K562 (cell line): Measurements from ENCODE around the gene CCDC136. TPM values are rescaled to one million over a fixed set of nuclear protein-coding genes. Genes with fewer than 3 reads are reported as not detected.

Source experiments
- CBX2 ChIP-seq: fragments of 200-600 bp; sonication (generic); IDR thresholded peaks from one replicate; pipeline ENCODE4 v1.6.1; 2012; ENCODE audit warnings: mild to moderate bottlenecking, low read length, inconsistent platforms; ENCODE audit not compliant: insufficient read depth, poor library complexity, severe bottlenecking
- CHD4 ChIP-seq: fragments of 200-600 bp; sonication (generic); IDR thresholded peaks from 3 replicates; pipeline ENCODE4 v1.6.1; 2012; ENCODE audit warnings: low read depth, mild to moderate bottlenecking, mixed read lengths, low read length, inconsistent platforms; ENCODE audit not compliant: insufficient read depth, insufficient replicate concordance, poor library complexity, severe bottlenecking
- E2F3 ChIP-seq: fragments of 250-450 bp; sonication (Bioruptor Pico); IDR thresholded peaks from 2 replicates; pipeline ENCODE4 v1.4.0; 2020; ENCODE audit warnings: mild to moderate bottlenecking
- ELF2 ChIP-seq: fragments of 250-450 bp; sonication (Bioruptor Pico); IDR thresholded peaks from 2 replicates; pipeline ENCODE4 v1.5.0; 2021; ENCODE audit warnings: mild to moderate bottlenecking
- FOXP1 ChIP-seq: sonication (generic); formaldehyde crosslinking; IDR thresholded peaks from 2 replicates; pipeline ENCODE4 v1.8.0; 2022; ENCODE audit warnings: mild to moderate bottlenecking, missing genetic modification reagents
- KLF1 ChIP-seq: fragments of 450-650 bp; IDR thresholded peaks from 2 replicates; pipeline ENCODE4 v1.6.1; 2016; ENCODE audit warnings: missing genetic modification characterization, missing compliant biosample characterization
- POLR2G ChIP-seq: fragments of 200-400 bp; formaldehyde crosslinking; IDR thresholded peaks from 2 replicates; pipeline ENCODE4 v1.6.1; 2017; ENCODE audit warnings: low read depth, mild to moderate bottlenecking, antibody characterized with exemption, low read length, moderate library complexity
- POLR3G ChIP-seq: IDR thresholded peaks from 2 replicates; pipeline ENCODE4 v1.6.1; 2011; ENCODE audit not compliant: insufficient read length, insufficient replicate concordance; ENCODE audit errors: extremely low read depth
- SIN3A ChIP-seq, 2 experiments: fragments of 150-350 bp in 1 of 2; IDR thresholded peaks; 2 replicates each; pipeline ENCODE4 v1.6.1; 2011 to 2016; ENCODE audit warnings: borderline replicate concordance in 2 of 2, low read depth in 2 of 2, low read length in 2 of 2, mild to moderate bottlenecking in 2 of 2, moderate library complexity in 2 of 2; ENCODE audit not compliant: control insufficient read depth in 1 of 2
- SUPT5H ChIP-seq: fragments of 450-650 bp; IDR thresholded peaks from 2 replicates; pipeline ENCODE4 v1.6.1; 2016
- ZFP36 ChIP-seq: fragments of 150-350 bp; IDR thresholded peaks from 2 replicates; pipeline ENCODE4 v1.6.1; 2018; ENCODE audit warnings: low read length, low read depth; ENCODE audit not compliant: partially characterized antibody
- ZNF212 ChIP-seq: fragments of 450-650 bp; formaldehyde crosslinking; IDR thresholded peaks from 2 replicates; pipeline ENCODE4 v1.4.0; 2020; ENCODE audit warnings: mild to moderate bottlenecking
- ZNF57 ChIP-seq: fragments of 450-650 bp; formaldehyde crosslinking; IDR thresholded peaks from 2 replicates; pipeline ENCODE4 v1.4.0; 2020; ENCODE audit warnings: mild to moderate bottlenecking, moderate library complexity
- polyA plus RNA-seq, 8 experiments: library from polyadenylated mRNA; depleted of rRNA in 4 of 8; stranded (reverse) in 5 of 8; unstranded in 3 of 8; fragments of >200 nt; fragmentation: Nextera tagmentation in 2 of 8; fragmentation: Illumina TruSeq in 1 of 8; extraction: Ambion mirVana in 2 of 8; extraction: Trizol in 1 of 8; gene quantifications; 2 replicates each; pipeline versions ENCODE4 v1.2.1 to v1.2.3, GENCODE V29; 2011 to 2014; ENCODE audit warnings: inconsistent platforms in 1 of 8, missing spikeins in 1 of 8
- total RNA-seq, 7 experiments: library from RNA; depleted of rRNA in 6 of 7; stranded (reverse); fragments of >200 nt in 6 of 7; fragmentation: Illumina TruSeq in 2 of 7; extraction: Trizol in 2 of 7; gene quantifications; 2 replicates each; pipeline versions ENCODE4 v1.2.1 to v1.2.3, GENCODE V29; 2011 to 2021; ENCODE audit warnings: low replicate concordance in 1 of 7
- TF ChIP-seq, protein P1 (sequence below): fragments of 450-650 bp; formaldehyde crosslinking; IDR thresholded peaks from 2 replicates; pipeline ENCODE4 v1.4.0; 2020; ENCODE audit warnings: mild to moderate bottlenecking, moderate library complexity
- TF ChIP-seq, protein P2 (sequence below), 2 experiments: fragments of 450-650 bp; IDR thresholded peaks; 2 replicates each; pipeline ENCODE4 v1.6.1; 2018; ENCODE audit warnings: mild to moderate bottlenecking in 2 of 2, low read depth in 1 of 2; ENCODE audit not compliant: partially characterized antibody in 2 of 2
- TF ChIP-seq, protein P3 (sequence below): fragments of 250-450 bp; sonication (Bioruptor Pico); IDR thresholded peaks from 2 replicates; pipeline ENCODE4 v1.4.0; 2020; ENCODE audit warnings: mild to moderate bottlenecking, moderate library complexity, borderline replicate concordance

The CCDC136 gene
- total and polyA plus RNA-seq, 9 of the 15 experiments (the other 6 are each of a cell fraction or from before 2014, with no cell fraction given), result 2.4 to 40.8 (median 26.5) TPM

DNA sequence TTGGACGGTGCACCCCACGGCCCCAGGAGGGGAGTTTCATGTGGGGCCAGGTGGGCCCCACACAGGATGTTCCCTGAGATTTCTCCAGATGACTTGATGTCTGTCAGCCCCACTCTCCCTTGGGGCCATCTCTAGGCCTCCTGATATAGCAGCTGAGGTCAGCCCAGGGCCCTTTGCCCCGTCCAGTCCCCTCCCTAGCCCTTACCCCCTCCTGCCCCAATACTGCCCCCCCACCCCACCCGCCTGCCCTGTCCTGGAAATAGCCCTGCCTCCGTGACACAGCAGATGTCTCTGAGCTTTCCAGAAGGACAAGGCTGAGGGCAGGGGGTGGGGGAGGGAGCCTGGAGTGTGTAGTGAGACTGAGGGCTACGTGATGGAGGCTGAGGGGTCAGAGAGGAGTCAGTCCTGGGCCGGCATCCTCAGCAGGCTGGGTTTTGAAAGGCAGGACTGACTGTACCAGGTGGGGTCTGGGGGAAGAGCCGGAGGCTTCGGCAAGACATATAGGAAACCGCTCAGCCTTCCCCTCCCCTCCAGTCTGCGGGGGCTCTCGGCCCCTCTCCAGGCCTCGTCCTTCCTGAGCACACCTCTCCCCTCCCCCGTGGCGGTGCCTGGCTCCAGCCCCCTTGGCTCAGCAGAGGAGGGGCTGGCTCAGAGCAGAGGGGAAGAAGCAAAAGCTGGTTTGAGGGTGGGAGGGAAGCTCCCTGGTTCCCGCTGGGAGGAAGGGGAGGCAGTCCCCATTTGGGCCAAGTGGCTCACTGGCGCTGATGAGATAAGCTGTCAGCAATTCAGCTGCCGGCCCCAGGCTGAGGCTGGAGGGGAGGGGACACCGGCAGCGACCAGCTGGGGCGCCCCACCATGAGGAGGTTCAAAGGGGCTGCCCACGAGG lies 40.5 kb downstream of the CCDC136 start (continued):
- TF ChIP-seq, protein P1, sequence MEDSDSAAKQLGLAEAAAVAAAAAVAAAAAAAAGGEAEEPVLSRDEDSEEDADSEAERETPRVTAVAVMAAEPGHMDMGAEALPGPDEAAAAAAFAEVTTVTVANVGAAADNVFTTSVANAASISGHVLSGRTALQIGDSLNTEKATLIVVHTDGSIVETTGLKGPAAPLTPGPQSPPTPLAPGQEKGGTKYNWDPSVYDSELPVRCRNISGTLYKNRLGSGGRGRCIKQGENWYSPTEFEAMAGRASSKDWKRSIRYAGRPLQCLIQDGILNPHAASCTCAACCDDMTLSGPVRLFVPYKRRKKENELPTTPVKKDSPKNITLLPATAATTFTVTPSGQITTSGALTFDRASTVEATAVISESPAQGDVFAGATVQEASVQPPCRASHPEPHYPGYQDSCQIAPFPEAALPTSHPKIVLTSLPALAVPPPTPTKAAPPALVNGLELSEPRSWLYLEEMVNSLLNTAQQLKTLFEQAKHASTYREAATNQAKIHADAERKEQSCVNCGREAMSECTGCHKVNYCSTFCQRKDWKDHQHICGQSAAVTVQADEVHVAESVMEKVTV, result no peak
- peak; percentile 40; the same call in 1 of the 2 replicates for TF ChIP-seq E2F3 (CRISPR knock-in tag)
- TF ChIP-seq ZNF57 (CRISPR knock-in tag), result no peak
- TF ChIP-seq ZNF212, result no peak
- TF ChIP-seq, protein P2, sequence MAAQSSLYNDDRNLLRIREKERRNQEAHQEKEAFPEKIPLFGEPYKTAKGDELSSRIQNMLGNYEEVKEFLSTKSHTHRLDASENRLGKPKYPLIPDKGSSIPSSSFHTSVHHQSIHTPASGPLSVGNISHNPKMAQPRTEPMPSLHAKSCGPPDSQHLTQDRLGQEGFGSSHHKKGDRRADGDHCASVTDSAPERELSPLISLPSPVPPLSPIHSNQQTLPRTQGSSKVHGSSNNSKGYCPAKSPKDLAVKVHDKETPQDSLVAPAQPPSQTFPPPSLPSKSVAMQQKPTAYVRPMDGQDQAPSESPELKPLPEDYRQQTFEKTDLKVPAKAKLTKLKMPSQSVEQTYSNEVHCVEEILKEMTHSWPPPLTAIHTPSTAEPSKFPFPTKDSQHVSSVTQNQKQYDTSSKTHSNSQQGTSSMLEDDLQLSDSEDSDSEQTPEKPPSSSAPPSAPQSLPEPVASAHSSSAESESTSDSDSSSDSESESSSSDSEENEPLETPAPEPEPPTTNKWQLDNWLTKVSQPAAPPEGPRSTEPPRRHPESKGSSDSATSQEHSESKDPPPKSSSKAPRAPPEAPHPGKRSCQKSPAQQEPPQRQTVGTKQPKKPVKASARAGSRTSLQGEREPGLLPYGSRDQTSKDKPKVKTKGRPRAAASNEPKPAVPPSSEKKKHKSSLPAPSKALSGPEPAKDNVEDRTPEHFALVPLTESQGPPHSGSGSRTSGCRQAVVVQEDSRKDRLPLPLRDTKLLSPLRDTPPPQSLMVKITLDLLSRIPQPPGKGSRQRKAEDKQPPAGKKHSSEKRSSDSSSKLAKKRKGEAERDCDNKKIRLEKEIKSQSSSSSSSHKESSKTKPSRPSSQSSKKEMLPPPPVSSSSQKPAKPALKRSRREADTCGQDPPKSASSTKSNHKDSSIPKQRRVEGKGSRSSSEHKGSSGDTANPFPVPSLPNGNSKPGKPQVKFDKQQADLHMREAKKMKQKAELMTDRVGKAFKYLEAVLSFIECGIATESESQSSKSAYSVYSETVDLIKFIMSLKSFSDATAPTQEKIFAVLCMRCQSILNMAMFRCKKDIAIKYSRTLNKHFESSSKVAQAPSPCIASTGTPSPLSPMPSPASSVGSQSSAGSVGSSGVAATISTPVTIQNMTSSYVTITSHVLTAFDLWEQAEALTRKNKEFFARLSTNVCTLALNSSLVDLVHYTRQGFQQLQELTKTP (IDR thresholded peaks at IDR 0.05; ENCODE audit: low read depth in 1 of 2, partially characterized antibody in 2 of 2), result peak in 1 of 2 experiments; percentile 43
- TF ChIP-seq CHD4, result peak; percentile 6
- TF ChIP-seq, protein P3, sequence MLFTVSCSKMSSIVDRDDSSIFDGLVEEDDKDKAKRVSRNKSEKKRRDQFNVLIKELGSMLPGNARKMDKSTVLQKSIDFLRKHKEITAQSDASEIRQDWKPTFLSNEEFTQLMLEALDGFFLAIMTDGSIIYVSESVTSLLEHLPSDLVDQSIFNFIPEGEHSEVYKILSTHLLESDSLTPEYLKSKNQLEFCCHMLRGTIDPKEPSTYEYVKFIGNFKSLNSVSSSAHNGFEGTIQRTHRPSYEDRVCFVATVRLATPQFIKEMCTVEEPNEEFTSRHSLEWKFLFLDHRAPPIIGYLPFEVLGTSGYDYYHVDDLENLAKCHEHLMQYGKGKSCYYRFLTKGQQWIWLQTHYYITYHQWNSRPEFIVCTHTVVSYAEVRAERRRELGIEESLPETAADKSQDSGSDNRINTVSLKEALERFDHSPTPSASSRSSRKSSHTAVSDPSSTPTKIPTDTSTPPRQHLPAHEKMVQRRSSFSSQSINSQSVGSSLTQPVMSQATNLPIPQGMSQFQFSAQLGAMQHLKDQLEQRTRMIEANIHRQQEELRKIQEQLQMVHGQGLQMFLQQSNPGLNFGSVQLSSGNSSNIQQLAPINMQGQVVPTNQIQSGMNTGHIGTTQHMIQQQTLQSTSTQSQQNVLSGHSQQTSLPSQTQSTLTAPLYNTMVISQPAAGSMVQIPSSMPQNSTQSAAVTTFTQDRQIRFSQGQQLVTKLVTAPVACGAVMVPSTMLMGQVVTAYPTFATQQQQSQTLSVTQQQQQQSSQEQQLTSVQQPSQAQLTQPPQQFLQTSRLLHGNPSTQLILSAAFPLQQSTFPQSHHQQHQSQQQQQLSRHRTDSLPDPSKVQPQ (CRISPR knock-in tag), result no peak
- peak; percentile 79 for TF ChIP-seq POLR2G
- TF ChIP-seq SUPT5H, result peak; percentile 71
- TF ChIP-seq ZFP36, result peak; percentile 9
- peak; percentile 61; the same call in 1 of the 2 replicates for TF ChIP-seq ELF2
- no peak for TF ChIP-seq POLR3G
- TF ChIP-seq CBX2, result no peak
- TF ChIP-seq SIN3A (IDR thresholded peaks at IDR 0.05; ENCODE audit: borderline replicate concordance in 2 of 2, control insufficient read depth in 1 of 2, low read depth in 2 of 2, low read length in 2 of 2), result peak; percentile 81 to 91; a peak in 1 of 4 replicates
- no peak for TF ChIP-seq FOXP1
- no peak; the same call in 1 of the 2 replicates for TF ChIP-seq KLF1 (tag)
